Measurements from ENCODE around the gene SULT1A2.
"Not testable (repeated sequence)": the region's sequence is repeated elsewhere in the genome, so short reads cannot be mapped to it uniquely, and the experiment has no call there.

GRCh38 chr16:28566233-28566925 is 30.5 kb downstream of the SULT1A2 start:
- not testable (repeated sequence) for TF ChIP-seq CTCF (IDR thresholded peaks at IDR 0.05; ENCODE audit: low read length); EZH2 (IDR thresholded peaks at IDR 0.05; ENCODE audit: borderline replicate concordance, low read length)

All from OCI-LY1 (cell line).